HUES48 (cell line): ENCODE data around the gene GSDME.

Experiments
- H3K27ac ChIP-seq: one replicate; pipeline ENCODE4 v1.7.0; 2013; ENCODE audit warnings: low read depth, low read length, inconsistent platforms
- H3K27me3 ChIP-seq: 2 replicates; pipeline ENCODE4 v1.6.1; 2013; ENCODE audit warnings: mild to moderate bottlenecking, low read length; ENCODE audit not compliant: control insufficient read depth, insufficient read depth
- H3K36me3 ChIP-seq: 2 replicates; pipeline ENCODE4 v1.6.1; 2013; ENCODE audit warnings: low read length; ENCODE audit not compliant: control insufficient read depth, insufficient read depth
- H3K4me1 ChIP-seq: 2 replicates; pipeline ENCODE4 v1.6.1; 2013; ENCODE audit warnings: mild to moderate bottlenecking, low read length; ENCODE audit not compliant: control insufficient read depth, insufficient read depth
- H3K4me3 ChIP-seq: 2 replicates; pipeline ENCODE4 v1.5.1; 2013; ENCODE audit warnings: mild to moderate bottlenecking, low read depth, low read length
- H3K9ac ChIP-seq: 2 replicates; pipeline ENCODE4 v1.6.1; 2013; ENCODE audit warnings: mild to moderate bottlenecking, low read depth, low read length, moderate library complexity
- H3K9me3 ChIP-seq: 2 replicates; pipeline ENCODE4 v1.6.1; 2013; ENCODE audit warnings: low read length; ENCODE audit not compliant: control insufficient read depth, insufficient read depth

Gene GSDME

DNA sequence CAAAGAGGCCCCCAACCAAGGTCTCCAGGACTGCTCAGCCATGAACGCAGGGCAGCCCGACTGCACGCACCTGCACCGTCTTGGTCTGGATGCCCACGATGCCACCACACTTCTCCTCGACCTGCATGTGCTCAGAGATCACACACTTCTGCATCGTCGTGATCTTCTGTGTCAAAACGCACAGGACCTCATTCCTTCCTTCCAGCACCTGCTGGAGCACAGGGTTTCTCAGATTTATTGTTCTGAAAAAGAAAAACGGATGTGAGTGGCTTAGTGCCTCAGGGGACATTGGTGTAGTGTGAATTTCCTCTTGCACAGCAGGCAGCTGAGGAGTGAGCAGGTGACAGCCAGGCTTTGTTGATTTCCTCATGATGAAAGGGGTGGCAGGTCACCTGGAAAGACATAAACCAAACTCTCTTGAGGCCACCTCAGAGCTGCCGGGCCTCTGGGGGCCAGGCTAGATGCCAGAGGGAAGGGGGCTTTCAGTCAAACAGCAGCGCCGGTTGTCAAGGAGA is 38.2 kb downstream of the GSDME start:
- H3K4me1 ChIP-seq = peaks cover 10% of the 10 kb centered on the region
- no peaks in the 10 kb centered on the region for H3K36me3 ChIP-seq
- H3K4me3 ChIP-seq = no peak overlapping the region

DNA sequence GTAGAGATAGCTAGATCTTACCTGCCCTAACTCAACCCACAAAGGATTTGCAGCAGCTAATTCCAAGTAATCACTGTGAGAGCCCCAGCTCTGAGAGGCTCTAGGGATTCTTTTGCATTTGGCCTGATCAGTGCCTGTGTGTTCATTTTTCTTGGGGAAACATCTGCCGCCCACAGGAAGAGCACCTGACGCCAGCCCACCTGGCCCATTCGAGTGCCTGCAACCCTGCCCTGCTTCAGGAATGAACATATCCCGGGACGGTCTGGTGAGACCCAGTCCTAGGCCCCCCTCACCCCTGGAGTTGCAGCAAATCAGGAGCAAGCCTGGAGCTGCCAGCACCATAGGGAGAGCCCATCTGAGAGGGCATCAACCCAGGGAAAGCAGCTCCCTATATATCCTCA is 38.8 kb downstream of the GSDME start:
- H3K9ac ChIP-seq = no peak overlapping the region

More for the DNA sequence above, 38.2 kb downstream of the GSDME start:
- H3K9me3 ChIP-seq = no peaks in the 10 kb centered on the region
- no peak overlapping the region for H3K27ac ChIP-seq
- no peak overlapping the region for H3K9ac ChIP-seq
- H3K27me3 ChIP-seq = no peaks in the 10 kb centered on the region

DNA sequence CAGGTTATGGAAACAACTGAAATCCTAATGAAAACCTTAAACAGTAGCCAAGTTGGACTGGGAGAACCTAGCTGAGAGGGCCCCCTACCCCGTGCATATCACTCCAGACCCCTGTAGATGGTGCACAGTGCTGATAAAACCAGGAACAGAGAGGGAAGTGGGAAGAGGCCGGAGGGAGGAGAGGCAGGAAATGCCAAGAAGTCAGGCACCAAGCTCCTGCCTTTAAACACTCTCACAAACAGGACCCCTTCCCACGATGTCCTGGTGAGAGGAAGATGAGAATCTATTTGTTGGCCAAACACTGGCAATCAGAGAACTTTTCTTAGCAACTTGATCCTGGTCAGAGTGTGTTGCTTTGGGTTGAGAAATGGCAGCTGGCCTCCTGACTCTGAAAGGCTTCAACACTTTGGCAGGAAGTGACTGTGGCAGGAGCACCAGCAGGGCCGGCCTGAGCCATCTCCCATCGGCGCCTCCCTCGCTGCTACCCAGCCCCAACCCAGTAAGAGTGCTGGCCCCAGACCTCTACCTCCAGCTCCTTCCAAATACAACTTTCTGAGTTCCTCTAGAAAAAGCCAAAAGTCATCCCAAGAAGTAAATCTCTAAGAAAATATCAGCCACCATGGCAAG is 39.5 kb downstream of the GSDME start:
- Histone ChIP-seq H3K36me3 (no peaks in the 10 kb centered on the region), H3K27me3 (no peaks in the 10 kb centered on the region), H3K4me3 (no peak overlapping the region), H3K9me3 (no peaks in the 10 kb centered on the region), H3K4me1 (peaks cover 5% of the 10 kb centered on the region), H3K27ac (no peak overlapping the region), H3K9ac (no peak overlapping the region)

More for the DNA sequence above, 38.8 kb downstream of the GSDME start:
- Histone ChIP-seq H3K27me3 (no peaks in the 10 kb centered on the region), H3K36me3 (no peaks in the 10 kb centered on the region), H3K27ac (no peak overlapping the region), H3K9me3 (no peaks in the 10 kb centered on the region), H3K4me1 (peaks cover 10% of the 10 kb centered on the region), H3K4me3 (no peak overlapping the region)

DNA sequence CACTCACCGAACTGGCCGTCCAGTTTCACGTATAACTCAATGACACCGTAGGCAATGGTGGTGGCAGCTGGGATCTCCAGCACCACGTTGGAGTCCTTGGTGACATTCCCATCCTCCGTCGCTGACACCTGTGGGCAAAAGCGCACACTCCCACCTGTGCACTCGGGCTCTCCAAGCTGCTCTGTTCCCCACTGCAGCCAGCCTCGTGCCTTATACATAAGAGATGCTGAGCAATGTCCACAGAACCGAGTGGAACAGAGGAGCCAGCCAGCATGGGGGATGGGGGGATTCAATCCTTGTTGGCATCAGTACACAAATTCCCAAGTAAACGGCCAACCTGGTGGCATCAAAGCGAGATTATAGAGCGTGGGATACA is 40.0 kb downstream of the GSDME start:
- Histone ChIP-seq H3K36me3 (no peaks in the 10 kb centered on the region), H3K27me3 (no peaks in the 10 kb centered on the region), H3K27ac (no peak overlapping the region)

DNA sequence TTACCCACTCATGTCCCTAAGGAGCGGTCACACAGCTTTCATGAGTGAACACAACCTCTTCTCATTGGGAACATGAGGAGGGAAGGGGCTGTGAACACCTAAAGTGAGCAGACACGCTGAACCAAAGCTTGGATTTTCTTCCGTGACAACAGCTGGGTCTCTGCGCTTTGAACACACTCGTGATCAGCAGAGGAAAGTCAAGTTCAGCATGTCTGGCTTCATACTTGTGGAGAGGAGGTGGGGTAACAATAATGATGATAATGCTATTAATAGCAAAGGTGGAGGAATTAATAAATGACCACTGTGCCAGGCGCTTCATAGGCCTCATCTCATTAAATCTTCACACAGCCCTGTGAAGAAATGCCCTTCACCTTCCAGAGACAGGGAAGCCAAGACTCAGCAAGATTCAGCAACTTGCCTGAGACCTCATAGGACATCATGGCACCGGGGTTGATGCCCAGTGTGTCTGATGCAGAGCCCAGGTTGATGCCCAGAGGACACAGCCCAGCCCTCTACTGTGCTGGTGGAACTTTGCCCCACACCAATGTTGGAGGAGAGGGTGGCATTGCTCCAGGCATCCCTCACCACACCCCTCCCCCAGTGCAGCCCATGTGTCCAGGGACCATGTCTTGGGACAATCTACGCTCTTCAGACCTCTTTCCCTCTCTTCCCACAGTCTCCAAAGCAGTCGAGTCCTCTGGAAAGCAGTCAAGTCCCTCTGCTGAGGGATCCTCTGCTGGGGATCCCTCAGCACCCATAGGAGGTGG is 40.6 kb downstream of the GSDME start:
- no peaks in the 10 kb centered on the region for H3K4me1 ChIP-seq
- no peak overlapping the region for H3K27ac ChIP-seq
- no peak overlapping the region for H3K4me3 ChIP-seq
- H3K36me3 ChIP-seq = no peaks in the 10 kb centered on the region
- H3K27me3 ChIP-seq = no peaks in the 10 kb centered on the region
- no peak overlapping the region for H3K9ac ChIP-seq
- no peaks in the 10 kb centered on the region for H3K9me3 ChIP-seq

More for the DNA sequence above, 40.0 kb downstream of the GSDME start:
- H3K4me3 ChIP-seq = no peak overlapping the region
- no peaks in the 10 kb centered on the region for H3K4me1 ChIP-seq
- H3K9me3 ChIP-seq = no peaks in the 10 kb centered on the region
- H3K9ac ChIP-seq = no peak overlapping the region

DNA sequence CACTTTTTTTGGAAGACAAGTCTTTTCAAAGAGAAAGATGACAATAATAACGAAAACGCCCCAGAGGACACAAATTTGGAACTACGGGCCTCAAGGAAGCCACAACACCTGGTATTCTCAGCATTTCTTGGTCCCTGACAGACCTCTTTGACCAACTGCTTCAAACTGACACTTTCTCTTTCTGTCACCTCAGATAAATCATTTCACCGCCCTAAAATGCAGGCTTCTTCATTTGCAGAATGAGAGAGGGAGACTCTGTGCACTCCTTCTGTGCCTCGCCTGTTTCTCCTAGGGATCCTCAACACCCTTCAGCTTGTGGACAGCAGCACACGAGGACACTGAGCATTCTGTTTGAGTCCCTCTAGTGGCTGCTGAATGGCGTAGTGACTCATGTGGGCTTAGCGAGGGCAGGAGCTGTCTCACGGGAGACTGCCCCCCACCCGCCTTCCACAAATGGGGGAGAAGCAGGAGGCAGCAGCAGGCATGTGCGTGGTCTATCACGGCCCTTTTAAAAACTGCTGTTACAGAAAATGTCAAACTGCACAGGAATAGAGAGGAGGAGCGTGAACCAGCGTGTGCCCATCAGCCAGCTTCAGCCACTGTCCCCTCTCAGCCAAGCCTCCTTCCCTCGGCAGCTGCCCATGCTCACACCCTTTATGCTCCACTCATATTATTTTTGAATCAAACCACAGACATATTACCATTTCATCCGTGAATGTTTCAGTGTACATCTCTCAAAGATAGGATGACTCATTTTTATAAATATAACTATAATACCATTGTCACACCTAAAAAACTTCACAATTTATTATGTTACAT is 41.4 kb downstream of the GSDME start:
- Histone ChIP-seq H3K27ac (no peak overlapping the region), H3K4me3 (no peak overlapping the region)

DNA sequence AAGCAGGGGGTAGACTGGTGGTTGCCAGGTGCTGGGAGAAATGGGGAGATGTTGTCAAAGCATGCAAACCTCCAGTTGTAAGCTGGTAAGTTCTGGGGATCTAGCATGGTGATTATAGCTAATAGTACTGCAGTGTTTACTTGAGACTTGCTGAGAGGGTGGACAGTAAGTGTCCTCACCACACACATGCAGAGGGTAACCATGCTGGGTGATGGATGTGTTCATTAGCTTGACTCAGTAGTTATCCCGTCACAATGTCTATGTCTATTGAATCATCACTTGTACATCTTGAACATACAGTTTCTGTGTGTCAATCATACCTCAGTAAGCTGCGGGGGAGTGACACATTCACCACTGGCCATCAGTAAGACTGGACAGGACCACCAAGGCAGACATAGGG is 42.1 kb downstream of the GSDME start:
- H3K9me3 ChIP-seq = no peaks in the 10 kb centered on the region
- H3K27ac ChIP-seq = no peak overlapping the region
- no peaks in the 10 kb centered on the region for H3K4me1 ChIP-seq
- H3K27me3 ChIP-seq = no peaks in the 10 kb centered on the region
- no peaks in the 10 kb centered on the region for H3K36me3 ChIP-seq
- no peak overlapping the region for H3K4me3 ChIP-seq
- H3K9ac ChIP-seq = no peak overlapping the region

More for the DNA sequence above, 41.4 kb downstream of the GSDME start:
- no peaks in the 10 kb centered on the region for H3K27me3 ChIP-seq
- H3K4me1 ChIP-seq = no peaks in the 10 kb centered on the region
- no peaks in the 10 kb centered on the region for H3K36me3 ChIP-seq
- H3K9me3 ChIP-seq = no peaks in the 10 kb centered on the region
- H3K9ac ChIP-seq = no peak overlapping the region

DNA sequence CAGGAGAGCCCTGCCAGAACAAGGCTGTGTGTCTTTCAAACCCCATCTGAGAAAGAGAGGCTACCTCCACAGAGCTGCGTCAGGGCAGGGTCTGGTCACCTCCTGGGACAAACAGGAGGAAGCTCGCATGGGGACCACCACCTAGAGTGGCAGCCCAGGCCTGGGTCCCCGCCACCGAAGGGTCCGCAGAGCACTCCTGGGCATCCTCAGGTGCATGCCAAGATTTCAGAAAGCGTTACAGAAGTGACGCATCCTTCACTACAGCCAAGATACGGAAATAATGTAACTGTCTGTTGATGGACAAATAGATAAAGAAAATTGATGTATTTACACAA is 42.6 kb downstream of the GSDME start:
- Histone ChIP-seq H3K4me3 (no peak overlapping the region), H3K9ac (no peak overlapping the region), H3K36me3 (no peaks in the 10 kb centered on the region), H3K4me1 (no peaks in the 10 kb centered on the region; the same call in 1 of the 2 replicates), H3K27me3 (no peaks in the 10 kb centered on the region), H3K9me3 (no peaks in the 10 kb centered on the region), H3K27ac (no peak overlapping the region)

DNA sequence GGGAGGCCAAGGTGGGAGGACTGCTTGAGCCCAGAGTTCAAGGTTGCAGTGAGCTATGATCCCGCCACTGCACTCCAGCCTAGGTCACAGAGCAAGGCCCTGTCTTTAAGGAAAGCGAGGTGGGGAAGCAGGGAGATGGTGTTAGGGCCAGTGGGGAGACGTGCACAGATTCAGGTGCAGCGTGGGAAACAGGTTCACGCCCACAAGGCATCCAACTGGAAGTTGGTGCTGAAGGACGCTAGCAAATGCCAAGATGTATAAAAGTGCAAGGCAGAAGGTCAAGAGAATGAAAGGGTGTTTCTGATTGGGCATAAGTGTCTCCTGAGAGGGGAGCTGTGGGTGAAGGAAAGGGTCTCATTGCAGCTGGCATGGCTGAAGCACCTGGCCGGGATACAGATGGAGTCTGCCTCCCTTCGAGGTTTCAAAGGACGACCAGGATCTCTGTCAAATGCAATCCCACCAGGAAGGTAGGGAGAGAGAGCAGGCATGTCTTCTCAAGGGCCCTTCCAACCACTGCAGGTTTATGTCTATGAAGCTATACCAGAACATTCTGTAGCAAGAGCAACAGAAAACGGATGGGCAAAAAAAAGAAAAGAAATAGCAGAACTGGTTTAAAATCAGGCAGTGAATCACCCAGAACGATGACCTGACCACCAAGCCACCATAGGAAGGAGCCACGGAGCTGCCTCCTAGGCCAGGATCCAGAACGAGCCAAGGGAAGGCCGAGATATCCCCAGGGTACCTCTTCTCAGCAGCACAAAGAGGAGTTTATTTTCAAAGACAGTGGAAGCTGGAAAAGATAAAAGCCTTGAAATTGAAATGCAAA is 43.2 kb downstream of the GSDME start:
- H3K27ac ChIP-seq = no peak overlapping the region

DNA sequence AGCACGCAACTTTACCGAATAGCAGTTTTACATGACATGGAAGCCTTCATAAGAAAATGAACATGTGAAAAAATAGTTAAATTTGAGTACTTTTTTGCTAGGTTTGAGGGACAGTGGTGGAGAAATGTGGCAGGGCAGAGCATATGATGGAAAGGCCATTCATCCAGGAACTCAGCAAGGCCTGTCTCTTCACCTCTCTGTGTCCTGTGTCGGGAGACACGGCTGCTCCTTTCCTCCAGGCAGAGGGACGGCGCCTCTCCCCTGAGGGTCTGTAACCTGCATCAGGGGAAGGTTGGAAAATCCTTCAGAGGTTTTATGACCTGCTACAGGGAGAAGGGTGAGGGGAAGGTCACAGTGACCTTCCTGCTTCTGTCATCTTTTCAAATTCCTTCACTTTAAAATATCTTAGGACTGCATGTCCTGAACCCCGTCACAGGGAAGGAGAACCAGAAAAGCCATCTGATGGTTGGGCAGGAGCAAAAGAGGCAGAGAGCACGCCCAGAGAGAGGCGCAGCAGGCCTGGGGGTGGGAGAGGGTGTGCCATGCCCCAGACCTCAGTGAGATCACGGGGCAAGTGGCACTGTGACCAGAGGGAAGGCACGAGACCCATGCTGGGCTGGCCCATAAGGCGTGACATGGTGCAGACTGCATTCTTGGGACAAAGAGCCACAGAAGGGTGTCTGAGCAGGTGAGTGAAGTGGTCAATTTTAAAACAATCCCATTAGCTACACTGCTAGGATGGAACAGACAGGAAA is 44.0 kb downstream of the GSDME start:
- no peaks in the 10 kb centered on the region for H3K36me3 ChIP-seq
- H3K9me3 ChIP-seq = no peaks in the 10 kb centered on the region
- H3K4me3 ChIP-seq = no peak overlapping the region
- H3K4me1 ChIP-seq = no peaks in the 10 kb centered on the region; the same call in 1 of the 2 replicates
- no peak overlapping the region for H3K9ac ChIP-seq
- no peaks in the 10 kb centered on the region for H3K27me3 ChIP-seq
- no peak overlapping the region for H3K27ac ChIP-seq

More for the DNA sequence above, 43.2 kb downstream of the GSDME start:
- no peaks in the 10 kb centered on the region for H3K36me3 ChIP-seq
- no peak overlapping the region for H3K4me3 ChIP-seq
- H3K9me3 ChIP-seq = no peaks in the 10 kb centered on the region
- H3K4me1 ChIP-seq = no peaks in the 10 kb centered on the region; the same call in 1 of the 2 replicates
- no peak overlapping the region for H3K9ac ChIP-seq
- H3K27me3 ChIP-seq = no peaks in the 10 kb centered on the region
